T47D (cell line): ENCODE data around the gene HS3ST3A1.

Experiments
- DNase-seq, 2 experiments: peaks; one replicate each; pipeline versions ENCODE4 v3.0.0 to v3.0.0-alpha.2; 2011 to 2012; ENCODE audit warnings: low read depth in 1 of 2, low spot score in 1 of 2
- JUND ChIP-seq: IDR thresholded peaks from 2 replicates; pipeline ENCODE4 v1.6.1; 2012; ENCODE audit warnings: low read depth
- in situ Hi-C: cut with HindIII; loops from 2 replicates; pipeline ENCODE4 v1.10.0; 2016; ENCODE audit warnings: low sequenced_read_pairs, low pct_unique_long_range_greater_than_20kb

HS3ST3A1 gene

DNA sequence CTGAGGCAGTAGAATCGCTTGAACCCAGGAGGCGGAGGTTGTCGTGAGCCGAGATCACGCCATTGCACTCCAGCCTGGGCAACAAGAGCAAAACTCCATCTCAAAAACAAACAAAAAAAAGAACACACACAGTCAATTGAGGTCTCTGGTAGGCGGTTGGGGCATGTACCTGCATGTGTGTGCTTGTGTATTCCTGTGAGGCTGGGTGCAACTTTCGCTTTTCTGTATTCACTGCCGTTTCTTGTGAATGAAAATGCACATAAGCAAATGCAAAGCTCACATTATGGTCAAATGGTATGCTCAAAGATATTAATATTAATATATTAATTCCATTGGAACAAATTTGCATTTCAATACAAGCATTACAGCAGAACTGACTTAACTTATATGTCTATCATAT, 20.9 kb downstream of the HS3ST3A1 start:
- DNase-seq, result no peak
- in situ Hi-C loops, result no loop called here
- no peak for TF ChIP-seq JUND

DNA sequence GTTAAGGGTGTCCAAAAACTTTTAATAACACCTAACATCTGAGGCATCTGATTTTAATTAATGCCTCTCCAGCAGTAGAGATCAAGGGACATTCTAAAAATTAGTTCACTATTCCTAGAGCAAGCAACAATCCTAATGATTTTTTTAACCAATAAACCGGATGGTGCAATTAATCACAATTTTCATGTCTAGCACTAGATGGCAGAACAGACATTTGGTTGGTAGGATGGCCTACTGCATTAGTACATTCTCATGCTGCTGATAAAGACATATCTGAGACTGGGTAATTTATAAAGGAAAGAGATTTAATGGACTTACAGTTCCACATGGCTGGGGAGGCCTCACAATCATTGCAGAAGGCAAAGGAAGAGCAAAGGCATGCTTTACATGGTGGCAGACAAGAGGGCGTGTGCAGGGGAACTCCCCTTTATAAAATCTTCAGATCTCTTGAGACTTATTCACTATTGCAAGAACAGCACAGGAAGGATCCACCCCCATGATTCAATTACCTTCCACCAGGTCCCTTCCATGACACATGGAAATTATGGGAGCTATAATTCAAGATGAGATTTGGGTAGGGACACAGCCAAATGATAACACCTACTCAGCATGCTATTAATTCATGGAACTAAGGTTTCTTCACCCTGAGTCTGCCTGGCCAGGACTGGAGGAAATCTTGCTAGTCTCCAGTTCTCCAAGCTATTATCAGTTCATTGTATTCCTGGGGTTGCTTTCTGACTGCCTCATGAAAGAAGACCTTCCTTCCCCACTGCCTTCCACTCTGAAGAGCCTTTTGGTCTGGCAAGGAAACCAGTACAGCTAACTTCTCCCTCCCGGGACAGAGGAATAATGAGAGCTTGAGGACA, 24.8 kb downstream of the HS3ST3A1 start:
- in situ Hi-C loops, result no loop called here
- no peak for DNase-seq

GRCh38 chr17:13575922-13576419, 25.8 kb downstream of the HS3ST3A1 start:
- no peak for DNase-seq
- in situ Hi-C loops, result no loop called here
- no peak for TF ChIP-seq JUND

More for the DNA sequence above, 24.8 kb downstream of the HS3ST3A1 start:
- no peak for TF ChIP-seq JUND

GRCh38 chr17:13575466-13575865, 26.3 kb downstream of the HS3ST3A1 start:
- no peak for DNase-seq
- no peak for TF ChIP-seq JUND
- in situ Hi-C loops, result no loop called here

- no peak for DNase-seq
- no peak for TF ChIP-seq JUND
- in situ Hi-C loops, result no loop called here
Observed at GRCh38 chr17:13572581-13572980, 29.1 kb downstream of the HS3ST3A1 start.

DNA sequence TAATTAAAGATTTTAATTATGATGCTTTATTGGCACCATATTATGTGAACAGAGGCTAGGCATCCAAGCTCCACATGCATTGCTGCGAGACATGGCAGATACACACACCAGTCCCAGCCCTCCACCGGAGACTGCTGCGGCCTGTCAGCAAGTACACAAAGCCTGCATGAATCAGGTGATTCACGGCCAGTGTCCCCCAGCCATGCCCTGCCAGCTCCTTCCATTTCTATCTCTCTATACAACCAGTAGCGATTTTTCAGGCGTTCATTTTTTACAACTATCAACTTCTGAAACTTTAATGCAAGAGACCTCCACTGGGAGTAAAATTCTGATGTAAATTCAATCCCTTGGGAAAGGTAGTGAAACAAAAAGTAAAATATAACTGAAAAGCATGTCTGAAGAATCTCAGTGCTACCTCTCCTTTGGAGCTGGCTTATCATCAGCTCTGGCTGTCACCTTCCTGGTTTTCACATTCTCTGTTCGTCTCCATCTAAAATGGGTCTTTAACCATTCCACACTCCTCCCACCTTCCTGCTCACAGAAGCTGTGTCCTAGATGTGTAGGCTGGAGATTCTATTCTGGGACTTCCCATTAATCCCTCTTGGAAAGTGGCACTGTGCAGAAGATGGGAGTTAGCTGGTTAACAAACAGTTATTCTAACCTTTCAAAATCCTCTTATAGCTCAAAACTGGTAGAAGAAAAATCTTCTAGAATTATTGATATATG, 32.2 kb downstream of the HS3ST3A1 start:
- DNase-seq, result no peak
- in situ Hi-C loops, result no loop called here
- TF ChIP-seq JUND, result no peak

GRCh38 chr17:13568582-13569397, 32.9 kb downstream of the HS3ST3A1 start:
- no peak for TF ChIP-seq JUND
- in situ Hi-C loops, result no loop called here
- DNase-seq, result no peak

GRCh38 chr17:13563866-13564265, 37.9 kb downstream of the HS3ST3A1 start:
- in situ Hi-C loops, result no loop called here
- TF ChIP-seq JUND, result no peak
- DNase-seq, result no peak

DNA sequence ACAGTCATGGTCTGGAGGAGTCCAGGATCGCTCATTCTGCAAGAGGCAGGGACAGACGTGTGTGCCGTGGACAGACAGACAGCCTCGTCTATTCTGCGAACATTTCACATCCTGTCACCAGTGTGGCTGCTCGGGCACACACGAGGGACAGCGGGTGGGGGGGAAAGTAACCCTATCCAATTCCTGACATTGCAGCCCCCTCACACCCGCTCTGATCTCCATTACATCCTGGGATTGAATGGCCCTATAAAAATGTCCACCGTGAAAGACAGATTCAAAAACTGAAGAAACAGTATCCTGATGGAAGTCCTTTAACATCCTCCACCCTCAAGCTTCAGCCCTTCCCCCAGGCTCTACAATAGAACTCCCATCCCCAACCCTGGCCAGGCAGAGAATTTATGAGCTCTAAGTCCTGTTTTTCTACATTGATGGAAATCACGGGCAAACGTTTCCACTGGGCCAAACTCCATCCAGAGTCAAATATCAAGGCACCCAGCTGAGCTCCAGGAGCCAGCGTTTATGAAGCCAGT, 39.4 kb downstream of the HS3ST3A1 start:
- no peak for DNase-seq
- TF ChIP-seq JUND, result no peak
- in situ Hi-C loops, result no loop called here

DNA sequence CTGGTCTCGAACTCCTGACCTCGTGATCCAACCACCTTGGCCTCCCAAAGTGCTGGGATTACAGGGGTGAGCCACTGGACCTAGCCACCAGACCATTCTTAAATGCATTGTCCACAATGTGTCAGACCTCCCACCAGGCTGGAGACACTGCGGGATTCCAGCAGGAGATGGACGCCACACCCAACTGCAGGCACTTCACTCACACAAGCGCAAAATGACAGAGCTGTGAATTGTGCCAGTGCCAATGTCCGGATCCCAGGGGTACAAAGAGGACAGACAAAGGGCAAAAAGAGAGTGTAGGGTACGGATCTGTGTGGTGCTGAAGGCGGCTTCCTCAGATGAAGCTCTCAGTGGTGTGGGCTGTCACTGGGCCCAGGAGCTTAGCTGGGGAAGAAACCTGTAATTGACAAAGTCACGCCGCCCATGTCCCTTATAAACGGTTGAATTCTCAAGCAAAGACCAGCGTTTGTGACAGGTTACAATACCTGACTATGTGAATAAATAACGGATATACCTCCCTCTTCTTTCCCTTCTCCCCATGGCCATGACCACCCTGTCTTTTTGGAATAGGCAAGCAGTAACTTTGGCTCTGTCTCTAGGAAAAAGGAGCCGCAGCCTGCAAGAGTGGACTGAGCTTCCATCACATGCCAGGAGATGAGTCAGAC, 40.0 kb downstream of the HS3ST3A1 start:
- in situ Hi-C loops, result no loop called here
- DNase-seq, result no peak
- TF ChIP-seq JUND, result no peak

DNA sequence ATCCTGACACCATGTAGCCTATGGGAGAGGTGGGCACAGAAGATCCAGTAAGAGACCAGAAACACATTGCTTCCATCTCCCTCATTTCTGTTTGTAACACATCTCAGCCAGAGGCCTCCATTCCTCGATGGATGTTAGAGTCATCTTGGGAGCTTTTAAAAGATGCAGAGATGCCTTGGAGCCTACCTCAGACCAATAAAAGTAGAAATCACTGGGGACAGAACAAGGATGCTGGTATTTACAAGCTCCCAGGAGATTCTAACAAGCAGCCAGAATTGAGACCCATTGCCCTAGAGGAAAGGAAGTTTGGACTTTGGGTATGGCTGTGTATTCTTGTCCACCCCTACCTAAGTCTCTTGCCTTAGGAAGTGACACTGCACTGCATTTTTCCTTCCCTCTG, 40.8 kb downstream of the HS3ST3A1 start:
- in situ Hi-C loops, result no loop called here
- no peak for TF ChIP-seq JUND
- no peak for DNase-seq

GRCh38 chr17:13558588-13558987, 43.1 kb downstream of the HS3ST3A1 start:
- no peak for TF ChIP-seq JUND
- in situ Hi-C loops, result no loop called here
- no peak for DNase-seq
